OCI-LY3 (cell line): ENCODE data around the gene CHMP4B.

Source experiments
- H2AFZ ChIP-seq: fragments of 200-600, 300-600 bp; shearing (Covaris generic); 2 replicates; pipeline ENCODE4 v1.6.0; 2014; ENCODE audit warnings: antibody characterized with exemption, low read depth, low read length
- H3K27ac ChIP-seq: fragments of 200-600, 300-600 bp; sonication (generic); 2 replicates; pipeline ENCODE4 v1.5.1; 2014; ENCODE audit warnings: mild to moderate bottlenecking, low read length, moderate library complexity, mixed read lengths
- H3K27me3 ChIP-seq: fragments of 200-600, 300-600 bp; sonication (generic); 2 replicates; pipeline ENCODE4 v1.6.1; 2014; ENCODE audit warnings: low read depth, low read length, mixed read lengths
- H3K36me3 ChIP-seq: fragments of 200-600, 300-600 bp; sonication (generic); replicated peaks from 2 replicates; pipeline ENCODE3; 2014; ENCODE audit warnings: low read depth, low read length, mixed read lengths
- H3K4me1 ChIP-seq: fragments of 300-600, 200-600 bp; sonication (generic); 2 replicates; pipeline ENCODE4 v1.6.1; 2014; ENCODE audit warnings: low read length, mixed read lengths
- H3K4me2 ChIP-seq: fragments of 200-600, 300-600 bp; sonication (generic); 2 replicates; pipeline ENCODE4 v1.6.1; 2014; ENCODE audit warnings: low read length, mixed read lengths
- H3K4me3 ChIP-seq: fragments of 300-600, 200-600 bp; sonication (generic); 2 replicates; pipeline ENCODE4 v1.5.1; 2014; ENCODE audit warnings: antibody characterized with exemption, mild to moderate bottlenecking, low read length, moderate library complexity
- H3K79me2 ChIP-seq: fragments of 300-600, 200-600 bp; shearing (Covaris generic); 2 replicates; pipeline ENCODE4 v1.6.1; 2014; ENCODE audit warnings: mild to moderate bottlenecking, low read length, mixed read lengths
- H3K9ac ChIP-seq: fragments of 300-600, 200-600 bp; shearing (Covaris generic); 2 replicates; pipeline ENCODE4 v1.6.0; 2014; ENCODE audit warnings: mild to moderate bottlenecking, low read length, moderate library complexity
- H3K9me3 ChIP-seq: fragments of 200-600, 300-600 bp; shearing (Covaris generic); 2 replicates; pipeline ENCODE4 v1.6.1; 2014; ENCODE audit warnings: low read length, mixed read lengths; ENCODE audit not compliant: insufficient read depth
- H4K20me1 ChIP-seq: fragments of 200-600, 300-600 bp; sonication (generic); 2 replicates; pipeline ENCODE4 v1.6.1; 2016; ENCODE audit warnings: low read length, mixed read lengths; ENCODE audit not compliant: insufficient read depth
- EZH2phosphoT487 ChIP-seq: fragments of 200-600 bp; shearing (Covaris generic); IDR thresholded peaks from 2 replicates; pipeline ENCODE4 v1.6.1; 2018; ENCODE audit warnings: antibody characterized with exemption, mixed run types, low read depth
- TF ChIP-seq, protein P1 (sequence below): fragments of 200-600, 300-600 bp; sonication (generic); IDR thresholded peaks from 2 replicates; pipeline ENCODE4 v1.5.1; 2014; ENCODE audit warnings: antibody characterized with exemption, low read length, low read depth

Gene CHMP4B

DNA sequence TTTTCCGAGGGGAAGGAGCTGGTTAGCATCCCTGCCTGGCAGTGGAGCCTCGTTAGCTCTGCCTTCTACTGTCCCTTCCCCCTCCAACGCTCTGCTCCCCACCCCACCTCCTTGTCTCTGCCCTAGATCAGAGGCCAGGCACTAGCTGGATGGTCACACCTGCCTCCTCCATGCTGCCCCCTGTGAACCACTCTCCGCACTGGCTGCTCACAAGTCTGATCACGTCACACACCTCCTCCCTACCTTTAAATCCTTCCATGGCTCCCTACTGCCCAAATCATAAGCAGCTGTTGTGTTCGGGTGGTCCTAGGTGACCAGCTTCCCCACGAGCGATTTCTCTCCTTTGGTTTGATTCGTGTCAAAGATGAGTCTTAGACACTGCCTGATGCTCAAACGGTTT is 71.3 kb downstream of the CHMP4B start:
- no peak for TF ChIP-seq EZH2phosphoT487
- TF ChIP-seq, protein P1, sequence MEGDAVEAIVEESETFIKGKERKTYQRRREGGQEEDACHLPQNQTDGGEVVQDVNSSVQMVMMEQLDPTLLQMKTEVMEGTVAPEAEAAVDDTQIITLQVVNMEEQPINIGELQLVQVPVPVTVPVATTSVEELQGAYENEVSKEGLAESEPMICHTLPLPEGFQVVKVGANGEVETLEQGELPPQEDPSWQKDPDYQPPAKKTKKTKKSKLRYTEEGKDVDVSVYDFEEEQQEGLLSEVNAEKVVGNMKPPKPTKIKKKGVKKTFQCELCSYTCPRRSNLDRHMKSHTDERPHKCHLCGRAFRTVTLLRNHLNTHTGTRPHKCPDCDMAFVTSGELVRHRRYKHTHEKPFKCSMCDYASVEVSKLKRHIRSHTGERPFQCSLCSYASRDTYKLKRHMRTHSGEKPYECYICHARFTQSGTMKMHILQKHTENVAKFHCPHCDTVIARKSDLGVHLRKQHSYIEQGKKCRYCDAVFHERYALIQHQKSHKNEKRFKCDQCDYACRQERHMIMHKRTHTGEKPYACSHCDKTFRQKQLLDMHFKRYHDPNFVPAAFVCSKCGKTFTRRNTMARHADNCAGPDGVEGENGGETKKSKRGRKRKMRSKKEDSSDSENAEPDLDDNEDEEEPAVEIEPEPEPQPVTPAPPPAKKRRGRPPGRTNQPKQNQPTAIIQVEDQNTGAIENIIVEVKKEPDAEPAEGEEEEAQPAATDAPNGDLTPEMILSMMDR = no peak
- H3K4me3 ChIP-seq = no peak overlapping the region

DNA sequence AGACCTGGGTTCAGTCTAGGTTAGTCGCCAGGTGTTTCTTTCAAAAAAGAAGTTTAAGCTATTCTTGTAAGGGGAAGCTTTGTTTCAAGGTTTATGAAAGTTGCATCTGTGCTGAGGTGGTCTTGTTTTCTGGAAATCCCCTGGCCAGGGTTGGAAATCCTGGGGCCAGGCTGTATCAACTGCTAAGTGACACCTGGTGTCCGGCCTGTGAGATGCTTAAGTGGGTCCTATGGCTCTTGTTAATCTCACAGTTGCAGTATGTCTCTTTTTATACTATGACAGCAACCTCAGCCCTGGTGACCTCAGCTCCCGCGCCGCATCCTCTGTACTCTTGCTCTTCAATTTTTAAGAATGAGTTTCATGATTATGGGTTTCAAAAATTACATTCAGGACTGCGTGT is 72.0 kb downstream of the CHMP4B start:
- Histone ChIP-seq H3K9me3 (peaks cover 11% of the 10 kb centered on the region; the same call in 1 of the 2 replicates), H2AFZ (peak overlapping the region; percentile 79; the same call in 1 of the 2 replicates), H3K79me2 (no peaks in the 10 kb centered on the region), H4K20me1 (no peaks in the 10 kb centered on the region), H3K4me1 (peaks cover 18% of the 10 kb centered on the region), H3K36me3 (no peaks in the 10 kb centered on the region), H3K4me3 (peak overlapping the region; percentile 9; the same call in 1 of the 2 replicates), H3K4me2 (peak overlapping the region; percentile 52), H3K9ac (peak overlapping the region; percentile 11; the same call in 1 of the 2 replicates), H3K27me3 (no peaks in the 10 kb centered on the region), H3K27ac (no peak overlapping the region; the same call in 1 of the 2 replicates)
- TF ChIP-seq, protein P1 = no peak
- TF ChIP-seq EZH2phosphoT487 = no peak

More for the DNA sequence above, 71.3 kb downstream of the CHMP4B start:
- no peak overlapping the region for H3K9ac ChIP-seq
- H3K9me3 ChIP-seq = peaks cover 11% of the 10 kb centered on the region; the same call in 1 of the 2 replicates
- H4K20me1 ChIP-seq = no peaks in the 10 kb centered on the region
- H3K4me2 ChIP-seq = no peak overlapping the region
- H3K79me2 ChIP-seq = no peaks in the 10 kb centered on the region
- no peaks in the 10 kb centered on the region for H3K27me3 ChIP-seq
- H3K4me1 ChIP-seq = peaks cover 18% of the 10 kb centered on the region
- no peak overlapping the region for H3K27ac ChIP-seq
- H2AFZ ChIP-seq = no peak overlapping the region
- no peaks in the 10 kb centered on the region for H3K36me3 ChIP-seq

DNA sequence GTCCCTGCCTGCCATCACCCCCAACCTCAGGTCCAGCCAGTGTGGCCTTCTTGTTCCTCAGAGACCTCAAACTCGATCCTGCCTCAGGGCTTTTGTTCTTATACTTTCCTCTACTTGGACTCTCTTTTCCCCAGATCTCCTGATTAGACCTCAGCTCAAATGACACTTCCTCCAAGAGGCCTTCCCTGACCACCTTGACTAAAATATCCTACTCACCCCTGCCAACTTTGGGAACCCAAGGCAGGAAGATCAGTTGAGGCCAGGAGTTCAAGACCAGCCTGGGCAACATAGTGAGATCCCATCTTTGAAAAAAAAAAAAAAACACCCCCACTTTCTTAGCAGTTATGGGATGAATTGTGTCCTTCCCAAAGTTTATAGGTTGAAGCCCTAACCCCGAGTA is 73.5 kb downstream of the CHMP4B start:
- Histone ChIP-seq H4K20me1 (no peaks in the 10 kb centered on the region), H3K79me2 (no peaks in the 10 kb centered on the region), H3K9me3 (no peaks in the 10 kb centered on the region), H3K4me3 (no peak overlapping the region), H3K4me2 (no peak overlapping the region), H2AFZ (no peak overlapping the region), H3K27ac (no peak overlapping the region), H3K36me3 (no peaks in the 10 kb centered on the region), H3K4me1 (peaks cover 23% of the 10 kb centered on the region), H3K9ac (no peak overlapping the region), H3K27me3 (no peaks in the 10 kb centered on the region)
- TF ChIP-seq, protein P1 = no peak
- TF ChIP-seq EZH2phosphoT487 = no peak

DNA sequence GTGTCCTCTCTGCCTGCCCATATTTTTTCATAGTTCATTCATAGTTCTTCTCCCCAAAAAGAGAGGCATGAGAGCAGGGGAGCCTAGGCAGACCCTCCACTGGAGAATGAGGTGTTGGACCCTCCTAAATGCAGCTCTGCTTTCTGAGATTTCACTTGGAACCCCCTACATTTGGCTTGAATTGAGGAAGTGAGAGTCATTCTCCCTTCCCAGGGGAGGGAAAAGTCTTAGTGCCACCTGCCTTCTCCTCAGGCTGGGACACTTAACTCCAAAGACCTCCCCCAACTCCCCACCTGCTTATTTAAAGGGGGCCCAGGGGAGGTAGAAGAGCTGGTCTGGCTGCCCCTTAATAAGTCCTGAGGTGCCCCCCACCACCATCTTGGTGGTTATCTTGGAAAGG is 78.2 kb downstream of the CHMP4B start:
- Histone ChIP-seq H2AFZ (no peak overlapping the region), H3K9me3 (no peaks in the 10 kb centered on the region), H4K20me1 (no peaks in the 10 kb centered on the region), H3K27ac (no peak overlapping the region), H3K9ac (no peak overlapping the region), H3K4me1 (peaks cover 6% of the 10 kb centered on the region), H3K4me2 (no peak overlapping the region), H3K79me2 (no peaks in the 10 kb centered on the region), H3K27me3 (0 out of 2 replicates have a peak, but pooled peaks cover 3% of the 10 kb centered on the region), H3K4me3 (no peak overlapping the region), H3K36me3 (no peaks in the 10 kb centered on the region)
- TF ChIP-seq, protein P1 = no peak
- TF ChIP-seq EZH2phosphoT487 = no peak
